SK-N-SH (cell line): Measurements from ENCODE around the gene GDPD2. TPM values are rescaled to one million over a fixed set of nuclear protein-coding genes. Genes with fewer than 3 reads are reported as not detected.

Experiments
- CTCF ChIA-PET: fragments of 300-600, 350-600 bp; formaldehyde crosslinking; extraction: SDS; loops from one replicate; lab custom pipeline; 2021; lab: Yijun Ruan, JAX
- POLR2A ChIA-PET: fragments of 350-600 bp; sonication (Branson Sonifier 250); formaldehyde crosslinking; extraction: SDS; loops from one replicate; lab custom pipeline; 2020; ENCODE audit warnings: antibody characterized with exemption, inconsistent platforms; lab: Yijun Ruan, JAX
- DNase-seq: peaks from one replicate; pipeline ENCODE4 v3.0.0; 2012
- H2AFZ ChIP-seq: fragments of 200-600 bp; sonication (generic); 2 replicates; pipeline ENCODE4 v1.8.1; 2016; ENCODE audit warnings: antibody characterized with exemption, mild to moderate bottlenecking, low read depth
- H3F3A ChIP-seq: fragments of 200-600 bp; sonication (generic); replicated peaks from 2 replicates; pipeline ENCODE3; 2016; ENCODE audit warnings: antibody characterized with exemption, mild to moderate bottlenecking; ENCODE audit not compliant: insufficient read depth
- H3K27ac ChIP-seq, 2 experiments: fragments of 200-500 bp in 1 of 2; fragments of 200-600 bp in 1 of 2; sonication (Bioruptor generic) in 1 of 2; sonication (generic), shearing (Covaris generic) in 1 of 2; 2 replicates each; pipeline versions ENCODE4 v1.5.1 to v1.6.1; 2014 to 2016; ENCODE audit warnings: low read depth in 2 of 2, inconsistent platforms in 1 of 2, low read length in 1 of 2, mild to moderate bottlenecking in 1 of 2, mixed read lengths in 1 of 2
- H3K27me3 ChIP-seq: fragments of 200-600 bp; sonication (generic), shearing (Covaris generic); 2 replicates; pipeline ENCODE4 v1.6.1; 2016; ENCODE audit warnings: mixed run types; ENCODE audit not compliant: insufficient read depth
- H3K36me3 ChIP-seq, 2 experiments: fragments of 200-500 bp in 1 of 2; fragments of 200-600 bp in 1 of 2; sonication (Bioruptor generic) in 1 of 2; sonication (generic) in 1 of 2; replicated peaks in 1 of 2; 2 replicates each; pipeline versions ENCODE3 to v1.5.1; 2014 to 2016; ENCODE audit warnings: low read length in 1 of 2, mild to moderate bottlenecking in 1 of 2; ENCODE audit not compliant: insufficient read depth in 2 of 2, control insufficient read depth in 1 of 2
- H3K4me1 ChIP-seq, 2 experiments: fragments of 200-500 bp in 1 of 2; fragments of 200-600 bp in 1 of 2; sonication (Bioruptor generic) in 1 of 2; sonication (generic), shearing (Covaris generic) in 1 of 2; 2 replicates each; pipeline versions ENCODE4 v1.5.1 to v1.6.1; 2014 to 2016; ENCODE audit warnings: low read depth in 1 of 2, low read length in 1 of 2, mixed run types in 1 of 2; ENCODE audit not compliant: insufficient read depth in 2 of 2, control insufficient read depth in 1 of 2
- H3K4me2 ChIP-seq: fragments of 200-600 bp; sonication (generic), shearing (Covaris generic); 2 replicates; pipeline ENCODE4 v1.6.1; 2017; ENCODE audit warnings: mixed run types
- H3K4me3 ChIP-seq, 2 experiments: fragments of 200-500 bp in 1 of 2; fragments of 200-600 bp in 1 of 2; sonication (Bioruptor generic) in 1 of 2; sonication (generic), shearing (Covaris generic) in 1 of 2; 2 replicates each; pipeline versions ENCODE4 v1.5.1 to v1.8.1; 2014 to 2016; ENCODE audit warnings: low read depth in 2 of 2, inconsistent platforms in 1 of 2, low read length in 1 of 2, mild to moderate bottlenecking in 1 of 2, mixed read lengths in 1 of 2, moderate library complexity in 1 of 2
- H3K79me2 ChIP-seq: fragments of 200-600 bp; sonication (generic); 2 replicates; pipeline ENCODE4 v1.8.1; 2017; ENCODE audit warnings: mild to moderate bottlenecking; ENCODE audit not compliant: insufficient read depth
- H3K9ac ChIP-seq: fragments of 200-600 bp; sonication (generic); 2 replicates; pipeline ENCODE4 v1.6.1; 2017; ENCODE audit warnings: mixed run types
- H3K9me2 ChIP-seq: fragments of 200-600 bp; sonication (generic); 2 replicates; pipeline ENCODE4 v1.6.1; 2017; ENCODE audit warnings: mixed run types
- H3K9me3 ChIP-seq: fragments of 200-600 bp; sonication (generic); 2 replicates; pipeline ENCODE4 v1.6.1; 2017; ENCODE audit warnings: mixed run types, mild to moderate bottlenecking, moderate library complexity
- H4K20me1 ChIP-seq: fragments of 200-600 bp; sonication (generic); 2 replicates; pipeline ENCODE4 v1.6.1; 2017; ENCODE audit warnings: mild to moderate bottlenecking, mixed run types; ENCODE audit not compliant: insufficient read depth
- ELF1 ChIP-seq: IDR thresholded peaks from 2 replicates; pipeline ENCODE4 v1.4.0; 2012
- EZH2phosphoT487 ChIP-seq: fragments of 200-600 bp; sonication (generic); IDR thresholded peaks from 2 replicates; pipeline ENCODE4 v1.6.1; 2017; ENCODE audit warnings: low read depth, mixed run types, mild to moderate bottlenecking, antibody characterized with exemption, moderate library complexity, borderline replicate concordance
- FOSL2 ChIP-seq: IDR thresholded peaks from 2 replicates; pipeline ENCODE4 v1.4.0; 2012; ENCODE audit warnings: low read depth, mild to moderate bottlenecking, moderate library complexity, borderline replicate concordance
- JUND ChIP-seq: IDR thresholded peaks from 2 replicates; pipeline ENCODE4 v1.4.0; 2012
- MXI1 ChIP-seq: IDR thresholded peaks from 2 replicates; pipeline ENCODE4 v1.6.1; 2012; ENCODE audit warnings: mild to moderate bottlenecking, low read depth, low read length, improper control_type of control experiment
- NRF1 ChIP-seq: IDR thresholded peaks from 2 replicates; pipeline ENCODE4 v1.6.1; 2012; ENCODE audit warnings: low read depth, mild to moderate bottlenecking, low read length
- POLR2AphosphoS5 ChIP-seq: IDR thresholded peaks from 2 replicates; pipeline ENCODE4 v1.6.1; 2012; ENCODE audit warnings: low read depth, low read length
- RAD21 ChIP-seq: IDR thresholded peaks from 2 replicates; pipeline ENCODE4 v1.6.1; 2012; ENCODE audit warnings: mild to moderate bottlenecking, low read length
- RCOR1 ChIP-seq: fragments of 150-350 bp; IDR thresholded peaks from 2 replicates; pipeline ENCODE4 v1.6.1; 2017; ENCODE audit warnings: antibody characterized with exemption, low read length
- RFX5 ChIP-seq: IDR thresholded peaks from 2 replicates; pipeline ENCODE4 v1.6.1; 2012; ENCODE audit warnings: mild to moderate bottlenecking, improper control_type of control experiment, low read length
- SIN3A ChIP-seq: IDR thresholded peaks from 2 replicates; pipeline ENCODE4 v1.6.1; 2012; ENCODE audit warnings: low read depth, mild to moderate bottlenecking, low read length, moderate library complexity, borderline replicate concordance
- SMC3 ChIP-seq: IDR thresholded peaks from 2 replicates; pipeline ENCODE4 v1.6.1; 2012; ENCODE audit warnings: low read depth, low read length, improper control_type of control experiment
- TCF12 ChIP-seq: IDR thresholded peaks from 2 replicates; pipeline ENCODE4 v1.4.0; 2012
- TEAD4 ChIP-seq: IDR thresholded peaks from 2 replicates; pipeline ENCODE4 v1.4.0; 2012; ENCODE audit warnings: mild to moderate bottlenecking, borderline replicate concordance; ENCODE audit not compliant: insufficient read depth
- USF1 ChIP-seq: IDR thresholded peaks from 2 replicates; pipeline ENCODE4 v1.4.0; 2012; ENCODE audit warnings: low read depth, borderline replicate concordance
- YY1 ChIP-seq: IDR thresholded peaks from 2 replicates; pipeline ENCODE4 v1.4.0; 2012; ENCODE audit warnings: low read depth, mild to moderate bottlenecking
- WGBS: methylation state at CpG from one replicate; pipeline ENCODE4 v1.1.6; 2017; ENCODE audit warnings: low lambda C conversion rate; 5-methylcytosine and 5-hydroxymethylcytosine counted together
- polyA plus RNA-seq, 3 experiments: library from polyadenylated mRNA; depleted of rRNA; stranded (reverse); fragments of >200 nt; gene quantifications; 2 replicates each; pipeline ENCODE4 v1.2.3, GENCODE V29; 2012
- TF ChIP-seq, protein P1 (sequence below): IDR thresholded peaks from 2 replicates; pipeline ENCODE4 v1.4.0; 2012; ENCODE audit warnings: low read depth, borderline replicate concordance
- TF ChIP-seq, protein P2 (sequence below): fragments of 200-600 bp; sonication (generic); IDR thresholded peaks from 2 replicates; pipeline ENCODE4 v1.6.1; 2017; ENCODE audit warnings: antibody characterized with exemption, mild to moderate bottlenecking, moderate library complexity
- TF ChIP-seq, protein P3 (sequence below): IDR thresholded peaks from 2 replicates; pipeline ENCODE4; 2012

GDPD2 gene
- polyA plus RNA-seq, 1 of the 3 experiments (the other 2 are of a cell fraction) = 0.08 TPM

DNA sequence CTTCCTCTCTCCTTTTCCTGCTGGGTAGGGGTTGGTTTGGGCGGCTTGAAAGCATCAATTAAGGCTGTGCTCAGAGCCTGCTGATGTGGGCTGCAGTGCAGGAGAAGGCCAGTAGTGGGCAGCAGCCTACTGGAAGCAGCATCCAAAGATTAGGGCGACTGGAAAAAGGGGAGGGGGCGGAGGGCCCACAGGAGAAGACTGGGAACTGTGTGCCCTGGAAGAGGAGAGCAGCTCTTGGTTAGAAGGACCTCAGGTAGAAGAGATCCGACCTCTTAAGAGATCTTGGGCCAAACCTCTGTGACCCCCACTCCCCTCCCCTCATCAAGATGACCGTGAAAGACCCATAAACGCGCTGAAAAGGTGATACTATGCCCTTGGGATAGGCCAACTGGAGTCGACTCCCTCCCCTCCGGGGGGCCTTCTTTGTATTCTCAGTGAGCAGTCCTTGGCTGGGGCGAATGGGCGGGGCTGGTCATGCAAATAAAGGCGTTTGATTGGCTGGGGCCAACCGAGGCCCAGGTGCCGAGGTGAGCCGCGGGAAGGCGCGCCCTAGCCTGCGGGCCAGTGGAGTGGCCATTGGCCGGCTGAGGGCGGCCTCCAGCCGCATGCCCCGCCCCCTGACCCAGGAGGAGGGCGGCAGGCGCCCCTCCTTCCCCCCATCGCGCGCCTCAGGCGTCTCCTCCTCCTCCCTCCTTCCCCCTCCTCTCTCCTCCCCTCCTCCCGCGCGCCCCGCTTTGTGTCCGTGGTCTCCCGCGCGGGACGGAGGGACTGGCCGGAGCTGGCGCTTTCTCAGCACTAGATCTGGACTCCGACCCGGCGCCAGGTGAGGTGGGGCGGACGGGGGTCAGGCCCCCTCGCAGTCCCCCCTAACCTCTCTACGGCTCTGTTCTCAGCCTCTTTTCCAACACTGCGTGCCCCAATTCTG lies 31.6 kb downstream of the GDPD2 start:
- H3K9me2 ChIP-seq = no peaks in the 10 kb centered on the region
- peak overlapping the region; percentile 76 for H3K4me2 ChIP-seq
- H2AFZ ChIP-seq = peak overlapping the region; percentile 89
- H3F3A ChIP-seq = no peaks in the 10 kb centered on the region
- TF ChIP-seq NRF1 = no peak
- TF ChIP-seq, protein P1, sequence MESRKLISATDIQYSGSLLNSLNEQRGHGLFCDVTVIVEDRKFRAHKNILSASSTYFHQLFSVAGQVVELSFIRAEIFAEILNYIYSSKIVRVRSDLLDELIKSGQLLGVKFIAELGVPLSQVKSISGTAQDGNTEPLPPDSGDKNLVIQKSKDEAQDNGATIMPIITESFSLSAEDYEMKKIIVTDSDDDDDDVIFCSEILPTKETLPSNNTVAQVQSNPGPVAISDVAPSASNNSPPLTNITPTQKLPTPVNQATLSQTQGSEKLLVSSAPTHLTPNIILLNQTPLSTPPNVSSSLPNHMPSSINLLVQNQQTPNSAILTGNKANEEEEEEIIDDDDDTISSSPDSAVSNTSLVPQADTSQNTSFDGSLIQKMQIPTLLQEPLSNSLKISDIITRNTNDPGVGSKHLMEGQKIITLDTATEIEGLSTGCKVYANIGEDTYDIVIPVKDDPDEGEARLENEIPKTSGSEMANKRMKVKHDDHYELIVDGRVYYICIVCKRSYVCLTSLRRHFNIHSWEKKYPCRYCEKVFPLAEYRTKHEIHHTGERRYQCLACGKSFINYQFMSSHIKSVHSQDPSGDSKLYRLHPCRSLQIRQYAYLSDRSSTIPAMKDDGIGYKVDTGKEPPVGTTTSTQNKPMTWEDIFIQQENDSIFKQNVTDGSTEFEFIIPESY = no peak
- TF ChIP-seq EZH2phosphoT487 = no peak
- no peak for TF ChIP-seq TCF12
- TF ChIP-seq ELF1 = no peak
- TF ChIP-seq, protein P2, sequence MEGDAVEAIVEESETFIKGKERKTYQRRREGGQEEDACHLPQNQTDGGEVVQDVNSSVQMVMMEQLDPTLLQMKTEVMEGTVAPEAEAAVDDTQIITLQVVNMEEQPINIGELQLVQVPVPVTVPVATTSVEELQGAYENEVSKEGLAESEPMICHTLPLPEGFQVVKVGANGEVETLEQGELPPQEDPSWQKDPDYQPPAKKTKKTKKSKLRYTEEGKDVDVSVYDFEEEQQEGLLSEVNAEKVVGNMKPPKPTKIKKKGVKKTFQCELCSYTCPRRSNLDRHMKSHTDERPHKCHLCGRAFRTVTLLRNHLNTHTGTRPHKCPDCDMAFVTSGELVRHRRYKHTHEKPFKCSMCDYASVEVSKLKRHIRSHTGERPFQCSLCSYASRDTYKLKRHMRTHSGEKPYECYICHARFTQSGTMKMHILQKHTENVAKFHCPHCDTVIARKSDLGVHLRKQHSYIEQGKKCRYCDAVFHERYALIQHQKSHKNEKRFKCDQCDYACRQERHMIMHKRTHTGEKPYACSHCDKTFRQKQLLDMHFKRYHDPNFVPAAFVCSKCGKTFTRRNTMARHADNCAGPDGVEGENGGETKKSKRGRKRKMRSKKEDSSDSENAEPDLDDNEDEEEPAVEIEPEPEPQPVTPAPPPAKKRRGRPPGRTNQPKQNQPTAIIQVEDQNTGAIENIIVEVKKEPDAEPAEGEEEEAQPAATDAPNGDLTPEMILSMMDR = peak; percentile 96
- TF ChIP-seq SMC3 = peak; percentile 69
- peak; percentile 79 for TF ChIP-seq RAD21
- TF ChIP-seq, all 33 proteins: peak for 3
- DNase-seq = peak; percentile 88
- no peaks in the 10 kb centered on the region for H3K79me2 ChIP-seq
- peak overlapping the region; percentile 62 to 64 for H3K4me3 ChIP-seq
- peak overlapping the region in 1 of 2 experiments; percentile 54; a peak in 1 of 4 replicates for H3K27ac ChIP-seq
- peak overlapping the region; percentile 74 for H3K9ac ChIP-seq
- H3K4me1 ChIP-seq = peaks cover 0 to 4% of the 10 kb centered on the region in 2 experiments; a peak in 1 of 4 replicates
- ChIA-PET POLR2A (no interaction called here), CTCF (interaction anchor here (0.8 to 3.6 kb wide), 9 partner anchors 8 to 216 kb away, joined by 3 to 16 read pairs (median 4); partner anchors contain the start of gene DLG3)
- no peaks in the 10 kb centered on the region for H4K20me1 ChIP-seq
- H3K36me3 ChIP-seq = no peaks in the 10 kb centered on the region
- no peaks in the 10 kb centered on the region for H3K27me3 ChIP-seq
- H3K9me3 ChIP-seq = no peaks in the 10 kb centered on the region
- WGBS = 20% methylated on average over 30 of the region's 48 CpGs

DNA sequence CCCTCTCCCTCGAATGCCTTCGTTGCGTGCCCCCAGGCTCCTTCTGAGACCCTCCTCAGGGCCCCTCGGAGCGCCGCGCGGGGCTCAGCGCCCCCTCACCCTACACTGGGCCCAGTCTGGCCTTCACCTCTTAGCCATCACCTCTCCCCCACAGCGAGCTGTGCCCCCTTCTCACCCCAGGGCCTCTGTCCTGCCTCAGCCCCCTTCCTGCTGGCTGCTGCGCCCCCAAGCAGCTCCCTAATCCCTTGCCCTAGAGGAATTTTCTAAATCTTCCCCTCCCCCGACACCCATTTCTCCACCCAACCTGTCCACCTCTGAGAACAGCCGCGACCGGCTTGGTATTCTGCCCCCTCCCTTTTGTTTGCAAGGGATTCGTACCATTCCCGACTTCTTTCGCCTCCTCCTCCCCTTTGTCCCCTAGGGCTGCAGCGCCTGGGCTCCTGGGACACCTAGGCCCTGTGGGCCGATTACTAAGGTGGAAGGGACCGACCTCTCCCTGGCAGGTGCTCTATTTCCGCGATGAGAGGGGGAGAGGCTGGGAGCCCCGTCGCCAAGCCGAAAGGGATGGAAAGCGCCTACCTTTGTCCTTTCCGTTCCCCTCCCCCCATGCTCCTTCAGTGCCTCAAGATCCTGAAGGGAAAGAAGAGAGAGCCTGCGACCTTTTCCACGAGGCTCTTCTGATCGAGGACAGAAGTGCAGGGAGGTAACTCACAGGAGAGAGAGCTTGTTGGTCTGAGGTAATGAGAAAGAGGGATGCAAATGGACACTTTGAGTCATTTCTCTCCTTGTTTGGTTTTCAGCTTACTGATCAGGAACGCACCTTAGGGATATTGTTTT lies 32.5 kb downstream of the GDPD2 start:
- peak overlapping the region; percentile 62 to 64 for H3K4me3 ChIP-seq
- no peaks in the 10 kb centered on the region for H3K9me2 ChIP-seq
- H3K9me3 ChIP-seq = no peaks in the 10 kb centered on the region
- CTCF ChIA-PET = interaction anchor here (1.0 to 3.6 kb wide), 8 partner anchors 7 to 215 kb away, joined by 3 to 16 read pairs (median 4); partner anchors contain the start of gene DLG3
- peak overlapping the region; percentile 74 for H3K9ac ChIP-seq
- DNase-seq = peak; percentile 38
- no peaks in the 10 kb centered on the region for H3K36me3 ChIP-seq
- H3K27ac ChIP-seq = peak overlapping the region in 1 of 2 experiments; percentile 54; a peak in 2 of 4 replicates
- H3K27me3 ChIP-seq = no peaks in the 10 kb centered on the region
- peak overlapping the region; percentile 76 for H3K4me2 ChIP-seq
- H2AFZ ChIP-seq = peak overlapping the region; percentile 89
- POLR2A ChIA-PET = no interaction called here
- no peaks in the 10 kb centered on the region for H3F3A ChIP-seq
- H3K4me1 ChIP-seq = peaks cover 0 to 4% of the 10 kb centered on the region in 2 experiments; a peak in 1 of 4 replicates
- WGBS = 31% methylated on average over 32 of the region's 32 CpGs
- no peaks in the 10 kb centered on the region for H4K20me1 ChIP-seq
- no peaks in the 10 kb centered on the region for H3K79me2 ChIP-seq
- no peak for TF ChIP-seq TEAD4
- no peak for TF ChIP-seq SIN3A
- TF ChIP-seq ELF1 = no peak
- TF ChIP-seq RFX5 = no peak
- TF ChIP-seq YY1 = no peak
- no peak for TF ChIP-seq EZH2phosphoT487
- no peak for TF ChIP-seq USF1
- TF ChIP-seq, protein P3, sequence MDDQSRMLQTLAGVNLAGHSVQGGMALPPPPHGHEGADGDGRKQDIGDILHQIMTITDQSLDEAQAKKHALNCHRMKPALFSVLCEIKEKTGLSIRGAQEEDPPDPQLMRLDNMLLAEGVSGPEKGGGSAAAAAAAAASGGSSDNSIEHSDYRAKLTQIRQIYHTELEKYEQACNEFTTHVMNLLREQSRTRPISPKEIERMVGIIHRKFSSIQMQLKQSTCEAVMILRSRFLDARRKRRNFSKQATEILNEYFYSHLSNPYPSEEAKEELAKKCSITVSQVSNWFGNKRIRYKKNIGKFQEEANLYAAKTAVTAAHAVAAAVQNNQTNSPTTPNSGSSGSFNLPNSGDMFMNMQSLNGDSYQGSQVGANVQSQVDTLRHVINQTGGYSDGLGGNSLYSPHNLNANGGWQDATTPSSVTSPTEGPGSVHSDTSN = no peak
- no peak for TF ChIP-seq POLR2AphosphoS5
- TF ChIP-seq JUND = no peak
- no peak for TF ChIP-seq FOSL2
- TF ChIP-seq MXI1 = no peak
- no peak for TF ChIP-seq RCOR1
- no peak for TF ChIP-seq TCF12
